DMS153 (cell line): ENCODE results near the gene DHX58.

ENCODE experiments used
- DNase-seq: peaks from one replicate; lab custom pipeline; 2025; lab: John Stamatoyannopoulos, UW

DHX58 gene

DNA sequence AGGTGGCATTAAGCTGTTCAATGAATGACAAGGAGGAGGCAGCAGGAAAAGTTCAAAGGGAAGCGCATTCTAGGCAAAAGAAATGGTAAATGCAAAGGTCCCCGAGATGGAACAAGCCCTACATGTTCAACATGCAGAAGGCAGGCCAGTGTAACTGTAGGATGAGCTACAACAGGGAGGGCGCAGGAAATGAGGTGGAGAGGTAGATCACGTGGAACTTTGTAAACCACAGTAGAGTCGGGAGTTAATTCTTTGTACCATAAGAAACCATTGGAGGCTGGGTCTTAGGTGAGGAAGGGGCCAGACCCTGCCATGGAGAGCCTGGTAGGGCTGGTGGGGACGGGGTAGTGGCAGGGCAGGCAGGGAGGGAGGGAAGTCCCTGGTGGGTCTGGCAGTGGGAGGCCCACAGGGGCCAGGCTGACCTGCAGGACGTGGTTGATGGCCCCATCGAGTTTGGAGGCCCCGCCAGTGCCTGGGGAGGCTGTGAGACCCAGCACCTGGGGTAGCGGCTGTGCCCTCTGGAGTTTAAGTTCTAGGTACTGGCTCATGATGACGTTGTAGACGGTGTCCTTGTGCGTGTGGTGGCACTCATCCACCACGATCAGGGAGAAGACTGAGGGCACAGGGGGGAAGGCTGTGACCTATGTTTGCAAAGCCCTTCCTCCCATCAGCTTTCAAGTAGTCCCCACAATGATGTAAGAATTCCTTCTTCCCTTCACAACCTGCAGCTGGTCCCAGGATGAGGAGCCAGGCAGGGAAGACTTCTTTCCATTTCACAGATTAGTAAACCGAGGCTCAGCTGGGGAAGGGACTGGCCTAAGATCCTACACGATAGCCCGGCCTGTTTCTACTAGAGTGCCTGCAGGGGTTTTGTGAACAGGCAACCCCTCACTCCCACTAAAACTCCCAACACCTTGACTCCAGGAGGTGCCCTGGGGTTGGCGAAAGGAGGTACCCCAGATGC, 1.9 kb downstream of the DHX58 start:
- no peak for DNase-seq

- DNase-seq, result no peak
Measured at GRCh38 chr17:42109086-42109485, 3.4 kb downstream of the DHX58 start.

DNA sequence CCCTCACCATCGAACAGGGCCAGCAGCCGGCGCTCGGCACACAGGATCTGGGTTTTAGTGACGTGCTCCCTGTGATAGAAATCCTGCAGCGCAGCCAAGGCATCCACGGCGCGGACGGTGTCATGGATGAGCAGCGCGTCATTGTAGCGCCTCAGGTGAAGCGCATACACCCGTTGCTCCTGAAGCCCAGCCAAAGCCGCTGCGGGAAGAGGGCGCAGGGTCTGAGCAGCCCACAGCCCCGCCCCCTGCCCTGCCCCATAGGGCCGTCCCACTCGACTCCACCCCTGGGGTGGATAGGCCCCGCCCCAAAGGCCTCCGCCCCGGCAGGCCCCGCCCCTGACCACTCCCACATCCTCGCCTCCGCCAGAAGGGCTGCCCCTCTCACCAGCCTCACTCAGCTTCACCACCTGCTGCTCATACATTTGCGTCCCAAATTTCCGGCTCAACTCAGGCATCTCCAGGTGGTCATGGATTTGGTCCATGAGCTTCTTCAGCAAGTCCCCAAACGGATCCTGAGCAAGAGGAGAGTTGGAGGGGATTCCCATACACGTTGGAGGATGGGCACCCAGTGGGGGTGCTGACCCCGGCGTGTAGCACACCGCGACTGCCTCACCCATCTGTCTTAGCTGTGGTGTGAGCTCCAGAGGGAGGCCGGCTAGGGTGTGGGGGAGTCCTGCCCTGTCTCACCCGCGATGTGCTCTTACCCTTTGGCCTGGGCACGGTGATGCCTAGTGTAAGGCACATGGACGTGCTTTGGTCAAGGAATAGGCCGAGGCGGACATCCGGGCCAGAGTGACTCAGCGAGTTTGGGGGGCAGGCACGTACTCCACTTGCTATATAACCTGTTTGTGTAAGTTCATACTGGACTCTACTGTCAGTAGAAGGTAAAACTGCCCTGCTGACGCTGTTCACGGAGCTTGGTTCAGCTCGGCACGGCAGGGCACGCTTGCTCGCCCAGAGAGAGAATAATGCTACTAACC, 4.6 kb downstream of the DHX58 start:
- peak; percentile 84 for DNase-seq

DNA sequence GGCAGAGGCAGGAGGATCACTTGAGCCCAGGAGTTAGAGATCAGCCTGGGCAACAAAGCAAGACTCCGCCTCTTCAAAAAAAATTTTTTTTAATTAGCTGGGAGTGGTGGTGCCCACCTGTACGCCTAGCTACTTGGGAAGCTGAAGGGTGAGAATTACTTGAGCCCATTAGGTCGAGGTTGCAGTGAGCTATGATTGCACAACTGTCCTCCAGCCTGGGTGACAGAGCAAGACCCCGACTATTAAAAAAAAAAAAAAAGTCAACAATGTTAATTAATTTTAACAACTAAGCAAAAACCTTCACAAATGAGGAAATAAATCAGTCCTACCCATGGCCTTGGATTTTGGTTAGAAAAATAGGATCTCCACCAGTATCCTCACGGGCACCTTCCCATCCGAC, 5.4 kb downstream of the DHX58 start:
- DNase-seq, result no peak

- DNase-seq, result no peak
Measured at GRCh38 chr17:42106009-42106408, 6.5 kb downstream of the DHX58 start.

DNA sequence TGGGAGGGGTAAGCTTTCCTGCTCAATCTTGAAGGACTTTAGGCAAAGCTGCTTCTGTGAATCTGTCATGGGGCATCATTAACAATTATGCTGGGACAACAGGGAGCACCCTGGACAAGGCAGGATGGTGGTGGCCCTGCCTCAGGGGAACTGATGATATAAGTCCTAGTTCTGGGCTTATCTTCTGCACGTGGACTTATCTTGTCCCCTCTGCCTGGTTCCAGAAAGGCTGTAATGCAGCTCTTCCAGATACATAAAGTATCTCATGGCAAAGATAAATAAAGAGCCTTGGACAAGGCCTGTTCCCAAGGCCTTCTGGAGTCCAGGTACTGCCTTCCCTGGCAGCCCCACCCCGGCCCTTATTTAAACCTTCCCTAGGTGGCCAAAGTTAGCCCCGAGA, 8.2 kb downstream of the DHX58 start:
- no peak for DNase-seq

GRCh38 chr17:42103221-42103954, 9.1 kb downstream of the DHX58 start:
- no peak for DNase-seq

GRCh38 chr17:42101513-42102292, 10.8 kb downstream of the DHX58 start:
- DNase-seq, result no peak

DNA sequence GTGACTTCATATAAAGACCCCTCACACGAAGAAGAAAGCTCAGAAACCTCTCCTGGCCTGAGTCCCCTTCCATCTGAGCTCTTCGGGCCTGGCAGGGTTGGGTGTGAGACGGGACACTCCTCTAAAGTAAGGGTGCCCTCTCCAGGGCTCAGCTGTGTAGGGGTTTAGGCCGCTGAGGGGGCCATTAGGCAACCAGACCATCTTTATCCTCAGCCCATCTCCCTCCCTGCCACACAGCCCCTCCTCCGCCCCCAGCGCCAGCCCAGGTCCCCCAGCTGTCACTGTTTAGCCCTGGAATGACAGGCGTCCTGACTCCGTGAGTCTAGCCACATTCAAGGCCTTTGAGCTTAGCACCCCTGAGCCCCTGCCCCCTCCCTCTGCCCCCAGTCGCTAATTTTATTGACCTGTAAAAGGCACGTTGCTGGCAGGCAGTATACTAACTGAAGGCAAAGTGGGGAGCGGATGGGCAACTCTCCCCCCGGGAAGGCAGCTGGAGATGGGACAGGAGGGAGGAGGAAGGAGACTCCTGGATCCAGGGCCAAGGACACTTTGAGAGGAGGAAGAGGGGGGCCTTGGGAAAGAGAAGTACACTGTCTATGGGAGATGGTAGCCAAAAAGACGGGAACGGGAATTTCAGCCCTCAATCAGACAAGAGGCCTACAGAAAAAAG, 13.6 kb downstream of the DHX58 start:
- no peak for DNase-seq

DNA sequence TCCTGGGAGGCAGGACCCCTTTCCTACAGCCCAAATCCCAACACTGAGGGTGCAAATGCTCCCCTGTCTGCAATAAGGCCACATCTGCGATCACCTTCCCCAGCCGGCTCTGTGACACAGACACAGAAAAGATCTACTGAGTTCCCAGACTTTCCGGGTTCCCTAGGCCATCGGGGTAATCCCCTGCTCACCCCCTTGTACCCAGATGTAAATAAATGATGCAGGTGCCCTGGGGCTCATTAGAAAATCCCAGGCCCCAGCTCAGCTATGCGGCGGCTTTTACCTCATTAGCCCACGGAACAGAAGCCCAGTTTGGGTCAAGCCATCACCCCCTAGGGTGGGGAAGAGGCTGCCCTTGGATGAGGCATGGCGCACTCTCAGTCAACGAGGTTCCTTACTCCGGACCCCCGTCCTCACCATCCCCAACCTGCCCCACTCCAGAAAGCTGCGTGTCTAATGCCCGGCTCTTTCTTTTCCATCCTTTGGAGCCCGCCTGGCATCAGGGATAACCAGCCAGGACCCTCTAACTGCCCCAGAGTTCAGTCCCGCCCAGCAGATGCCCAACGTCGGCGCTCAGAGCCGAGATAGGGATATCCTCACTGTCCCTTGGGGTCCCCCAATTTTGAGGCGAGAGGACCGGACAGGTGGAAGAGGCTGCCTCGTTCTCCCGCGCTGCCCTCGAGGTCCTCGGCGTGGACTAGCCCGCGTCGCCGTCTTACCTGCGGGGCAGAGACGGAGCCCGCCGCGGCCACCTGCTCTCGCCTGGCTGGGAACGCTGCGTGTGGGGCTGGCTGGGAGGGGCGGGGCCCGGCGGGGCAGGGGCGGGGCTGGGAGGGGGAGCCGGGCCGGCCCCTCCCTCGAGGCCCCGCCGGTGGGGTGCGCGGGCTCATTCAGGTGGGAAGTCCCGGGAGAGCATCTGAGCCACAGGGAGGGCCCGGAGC, 14.6 kb downstream of the DHX58 start, which contains the start of gene ZNF385C:
TSS of gene ZNF385C (minus strand) at position 783 of the 941 bp plus-strand sequence. CDS start 35,417 bp downstream, outside the sequence.
- no peak for DNase-seq

- no peak for DNase-seq
Measured at GRCh38 chr17:42096360-42097111, 16.0 kb downstream of the DHX58 start.

DNA sequence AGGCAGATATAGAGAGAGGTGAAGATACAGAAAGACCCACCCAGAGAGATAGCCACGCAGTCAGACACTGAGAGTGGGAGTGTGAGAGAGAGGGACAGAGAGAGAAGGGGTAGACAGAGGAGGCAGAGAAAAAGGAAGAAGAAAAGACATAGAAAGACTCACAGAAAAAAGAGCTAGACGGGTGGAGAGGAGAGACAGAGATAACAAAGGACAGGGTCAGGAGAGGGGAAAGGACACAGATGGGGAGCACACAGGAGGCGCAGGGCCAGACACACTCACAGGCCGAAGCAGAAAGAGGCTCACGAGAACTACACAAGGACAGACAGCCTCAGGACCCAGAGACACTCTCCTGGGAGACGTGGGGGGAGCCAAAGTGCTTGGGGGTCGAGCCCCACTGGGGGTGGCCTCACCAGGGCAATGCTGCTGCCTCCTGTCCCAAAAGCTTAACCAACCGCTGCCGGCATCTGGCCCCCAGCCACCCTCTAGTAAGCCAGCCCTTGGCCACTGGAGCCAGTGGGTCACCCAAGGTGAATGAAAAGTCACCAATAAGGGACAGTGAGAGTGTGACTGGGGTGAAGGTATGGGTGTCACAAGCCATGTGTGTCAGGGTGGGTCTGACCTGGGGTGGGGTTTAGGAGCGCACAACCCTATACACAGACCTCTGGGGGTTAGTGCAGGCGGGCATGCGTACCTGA, 18.0 kb downstream of the DHX58 start:
- DNase-seq, result no peak

DNA sequence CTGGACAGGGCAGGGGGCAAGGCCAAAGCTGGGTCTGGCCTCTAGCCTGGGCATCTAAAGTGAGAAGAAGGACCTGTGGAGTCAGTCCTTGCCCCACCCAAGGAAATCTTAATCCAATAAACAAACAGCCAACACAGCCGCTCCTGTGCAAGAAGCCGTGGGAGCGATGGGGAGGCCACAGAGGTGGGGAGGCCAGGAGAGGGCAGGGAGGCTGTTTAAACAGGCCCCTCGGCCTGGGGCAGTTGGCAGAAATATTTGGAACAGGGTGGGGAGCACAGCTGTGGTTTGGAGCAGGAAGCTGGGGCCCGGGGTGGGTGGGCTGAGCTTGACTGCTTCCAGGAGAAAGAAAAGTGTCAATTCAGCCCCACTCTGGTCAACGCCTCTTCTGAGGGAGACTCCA, 19.6 kb downstream of the DHX58 start:
- DNase-seq, result no peak

DNA sequence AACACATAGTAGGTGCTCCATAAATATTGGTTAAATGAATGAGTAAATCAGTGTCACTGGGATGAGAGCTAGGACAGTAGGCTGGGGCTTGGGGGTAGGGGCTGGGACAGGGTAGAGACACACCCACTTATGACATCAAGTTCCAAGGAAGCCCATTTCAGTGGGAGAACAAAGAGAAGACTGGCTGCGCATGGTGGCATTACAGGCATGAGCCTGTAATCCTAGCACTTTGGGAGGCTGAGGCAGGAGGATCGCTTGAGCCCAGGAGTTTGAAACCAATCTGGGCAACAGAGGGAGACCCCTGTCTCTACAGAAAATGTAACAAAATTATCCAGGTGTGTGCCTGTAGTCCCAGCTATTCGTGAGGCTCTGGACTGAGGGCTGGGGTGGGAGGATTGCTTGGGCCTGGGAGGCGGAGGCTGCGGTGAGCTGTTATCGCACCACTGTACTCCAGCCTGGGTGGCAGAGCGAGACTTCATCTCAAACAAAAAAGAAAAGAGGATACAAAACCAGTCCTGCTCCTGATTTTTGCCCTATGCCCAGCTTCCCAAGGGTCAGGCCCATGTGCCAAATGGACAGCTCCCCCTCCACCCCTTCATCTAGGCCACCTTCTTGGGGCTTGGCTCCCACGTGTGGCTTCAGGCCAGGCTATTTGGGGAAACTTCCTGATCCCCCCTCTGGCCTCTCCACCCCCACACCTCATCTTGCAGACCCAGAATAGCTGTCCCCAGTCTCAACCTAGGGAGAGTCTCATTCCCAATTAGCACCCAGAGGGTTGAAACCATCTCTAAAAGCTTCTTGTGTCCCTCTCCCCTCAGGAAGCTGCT, 21.3 kb downstream of the DHX58 start:
- no peak for DNase-seq

GRCh38 chr17:42088736-42089135, 23.8 kb downstream of the DHX58 start:
- DNase-seq, result no peak

GRCh38 chr17:42087736-42088705, 24.5 kb downstream of the DHX58 start:
- DNase-seq, result no peak
